Fibroblast of the conjunctiva (primary cell): ENCODE data around the gene PIGN.

Experiments
- DNase-seq: peaks from one replicate; pipeline ENCODE4 v3.0.0-alpha.2; 2010; ENCODE audit warnings: low read depth

Gene PIGN

GRCh38 chr18:62009521-62009920, 177.3 kb downstream of the PIGN start:
- DNase-seq = no peak

GRCh38 chr18:62001396-62001795, 185.5 kb downstream of the PIGN start:
- DNase-seq = no peak

- peak; percentile 27 for DNase-seq
Measured at GRCh38 chr18:61998957-61999356, 187.9 kb downstream of the PIGN start.

- DNase-seq = no peak
Measured at GRCh38 chr18:61998335-61998734, 188.5 kb downstream of the PIGN start.

GRCh38 chr18:61995618-61996017, 191.2 kb downstream of the PIGN start:
- DNase-seq = no peak

GRCh38 chr18:61993831-61994230, 193.0 kb downstream of the PIGN start:
- DNase-seq = no peak

- peak; percentile 43 for DNase-seq
Measured at GRCh38 chr18:61992923-61993322, 193.9 kb downstream of the PIGN start.

GRCh38 chr18:61992285-61992684, 194.6 kb downstream of the PIGN start:
- DNase-seq = peak; percentile 57

GRCh38 chr18:61991836-61992235, 195.0 kb downstream of the PIGN start:
- DNase-seq = no peak

GRCh38 chr18:61991201-61991600, 195.7 kb downstream of the PIGN start:
- DNase-seq = no peak
